HUES48 (cell line): ENCODE measurements around the gene CCNF.

ENCODE experiments used
- H3K27ac ChIP-seq: one replicate; pipeline ENCODE4 v1.7.0; 2013; ENCODE audit warnings: low read depth, low read length, inconsistent platforms
- H3K27me3 ChIP-seq: 2 replicates; pipeline ENCODE4 v1.6.1; 2013; ENCODE audit warnings: mild to moderate bottlenecking, low read length; ENCODE audit not compliant: control insufficient read depth, insufficient read depth
- H3K36me3 ChIP-seq: 2 replicates; pipeline ENCODE4 v1.6.1; 2013; ENCODE audit warnings: low read length; ENCODE audit not compliant: control insufficient read depth, insufficient read depth
- H3K4me1 ChIP-seq: 2 replicates; pipeline ENCODE4 v1.6.1; 2013; ENCODE audit warnings: mild to moderate bottlenecking, low read length; ENCODE audit not compliant: control insufficient read depth, insufficient read depth
- H3K4me3 ChIP-seq: 2 replicates; pipeline ENCODE4 v1.5.1; 2013; ENCODE audit warnings: mild to moderate bottlenecking, low read depth, low read length
- H3K9ac ChIP-seq: 2 replicates; pipeline ENCODE4 v1.6.1; 2013; ENCODE audit warnings: mild to moderate bottlenecking, low read depth, low read length, moderate library complexity
- H3K9me3 ChIP-seq: 2 replicates; pipeline ENCODE4 v1.6.1; 2013; ENCODE audit warnings: low read length; ENCODE audit not compliant: control insufficient read depth, insufficient read depth

The CCNF gene

DNA sequence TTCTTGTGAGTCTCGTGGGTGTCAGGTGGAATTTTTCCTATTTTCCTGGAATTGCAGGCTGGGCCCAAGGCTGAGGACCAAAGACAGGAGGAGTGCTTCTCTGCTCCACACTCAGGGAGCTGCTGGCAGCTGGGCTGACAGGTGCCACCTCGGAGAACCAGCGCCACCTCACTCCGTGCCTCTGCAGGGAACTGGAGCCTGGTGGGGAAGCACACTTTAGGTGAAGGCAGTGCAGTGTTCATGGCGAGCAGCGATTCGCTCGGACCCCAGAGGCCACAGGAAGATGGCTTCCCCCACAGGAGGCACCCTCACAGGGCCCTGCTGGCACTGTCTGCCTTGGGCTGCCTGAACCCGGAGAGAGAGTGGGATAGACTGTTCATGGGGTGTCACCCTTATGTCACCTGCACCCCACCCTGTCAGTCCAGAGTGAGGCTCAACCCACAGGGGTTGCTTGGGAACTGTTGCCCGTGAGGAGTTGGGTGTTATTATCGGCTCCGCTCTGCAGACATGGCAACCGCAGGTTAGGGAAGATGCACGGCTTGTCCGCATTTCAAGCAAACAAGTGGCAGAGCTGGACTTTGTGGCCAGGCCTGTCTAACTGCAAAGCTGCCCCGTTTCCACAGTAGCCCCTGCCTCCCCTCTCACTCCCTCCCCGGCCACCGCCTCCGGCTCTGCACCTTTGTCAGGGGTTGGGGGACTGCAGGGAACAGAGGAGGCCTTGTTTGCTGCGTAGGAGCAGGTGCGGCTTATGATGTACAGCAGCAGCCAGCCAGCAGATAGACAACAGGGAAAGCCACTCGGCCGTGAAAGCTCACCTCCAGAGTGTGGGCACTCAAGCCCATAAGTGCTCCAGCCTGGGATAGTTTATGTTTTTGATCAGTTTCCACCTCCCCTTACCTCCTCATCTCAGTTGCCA, 61.2 kb downstream of the CCNF start:
- Histone ChIP-seq H3K27ac (no peak overlapping the region), H3K4me1 (no peaks in the 10 kb centered on the region), H3K27me3 (no peaks in the 10 kb centered on the region), H3K9ac (no peak overlapping the region), H3K4me3 (no peak overlapping the region), H3K9me3 (no peaks in the 10 kb centered on the region), H3K36me3 (no peaks in the 10 kb centered on the region)

DNA sequence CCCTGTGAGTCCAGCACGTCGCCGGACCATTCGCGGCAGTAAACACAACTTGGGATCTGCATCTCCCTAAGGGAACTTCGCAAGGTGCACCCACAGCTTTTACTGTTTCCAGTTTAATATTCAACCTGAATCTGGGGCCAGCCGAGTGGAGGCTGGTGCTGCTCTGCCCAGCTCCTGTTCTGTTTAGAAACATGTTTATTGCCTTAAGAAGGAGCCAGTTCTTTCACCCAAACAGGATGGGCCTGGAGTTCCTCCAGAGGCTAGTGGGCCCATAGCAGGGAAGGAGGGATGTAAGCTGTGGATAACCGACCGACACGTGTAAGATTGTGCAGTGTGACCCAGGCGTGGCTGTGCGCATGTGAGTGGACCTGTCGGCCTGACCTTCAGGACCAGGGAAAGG, 63.0 kb downstream of the CCNF start:
- Histone ChIP-seq H3K36me3 (peaks cover 14% of the 10 kb centered on the region; the same call in 1 of the 2 replicates), H3K27ac (no peak overlapping the region), H3K9ac (no peak overlapping the region), H3K9me3 (no peaks in the 10 kb centered on the region), H3K4me1 (no peaks in the 10 kb centered on the region), H3K4me3 (no peak overlapping the region), H3K27me3 (no peaks in the 10 kb centered on the region)

DNA sequence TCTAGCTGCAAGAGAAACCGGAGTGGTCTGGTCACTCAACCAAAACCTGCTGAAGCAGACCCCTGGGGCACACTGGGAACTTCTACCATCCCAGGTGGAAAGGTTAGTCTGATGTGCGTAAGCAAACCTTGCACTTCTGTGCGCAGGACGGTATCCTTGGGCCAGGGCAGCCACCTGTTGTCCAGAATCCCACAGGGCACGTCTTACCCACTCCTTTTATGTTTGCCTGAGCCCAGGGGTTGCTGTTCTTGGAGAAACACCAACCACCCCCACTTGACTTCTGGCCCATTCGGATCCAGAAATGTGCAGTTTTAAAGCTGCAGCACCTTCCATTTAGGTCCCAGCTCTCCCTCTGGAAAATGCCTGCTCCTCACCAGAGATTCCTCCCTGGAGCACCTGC, 64.4 kb downstream of the CCNF start:
- no peaks in the 10 kb centered on the region for H3K9me3 ChIP-seq
- H3K4me3 ChIP-seq, result no peak overlapping the region
- no peaks in the 10 kb centered on the region for H3K27me3 ChIP-seq
- H3K9ac ChIP-seq, result no peak overlapping the region
- no peak overlapping the region for H3K27ac ChIP-seq
- H3K4me1 ChIP-seq, result no peaks in the 10 kb centered on the region
- H3K36me3 ChIP-seq, result peaks cover 23% of the 10 kb centered on the region

DNA sequence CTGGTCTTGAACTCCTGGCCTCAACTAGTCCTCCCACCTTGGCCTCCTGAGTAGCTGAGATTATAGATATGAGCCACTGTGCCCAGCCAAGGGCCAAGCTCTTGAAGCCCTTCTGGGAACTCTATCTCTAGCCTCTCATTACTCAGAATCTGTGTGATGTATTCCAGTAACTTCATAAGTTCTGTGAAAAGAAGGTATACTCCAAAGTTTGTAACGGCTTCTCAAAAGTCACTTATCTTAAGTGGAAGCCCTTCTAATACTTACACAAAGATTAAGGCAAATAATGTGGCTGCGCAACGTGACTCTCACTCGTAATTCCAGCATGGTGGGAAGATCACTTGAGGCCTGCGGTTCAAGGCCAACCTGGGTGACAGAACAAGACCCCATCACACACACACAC, 65.4 kb downstream of the CCNF start:
- Histone ChIP-seq H3K27me3 (no peaks in the 10 kb centered on the region), H3K36me3 (peaks cover 29% of the 10 kb centered on the region), H3K4me3 (no peak overlapping the region), H3K4me1 (no peaks in the 10 kb centered on the region), H3K9ac (no peak overlapping the region), H3K27ac (no peak overlapping the region), H3K9me3 (no peaks in the 10 kb centered on the region)

DNA sequence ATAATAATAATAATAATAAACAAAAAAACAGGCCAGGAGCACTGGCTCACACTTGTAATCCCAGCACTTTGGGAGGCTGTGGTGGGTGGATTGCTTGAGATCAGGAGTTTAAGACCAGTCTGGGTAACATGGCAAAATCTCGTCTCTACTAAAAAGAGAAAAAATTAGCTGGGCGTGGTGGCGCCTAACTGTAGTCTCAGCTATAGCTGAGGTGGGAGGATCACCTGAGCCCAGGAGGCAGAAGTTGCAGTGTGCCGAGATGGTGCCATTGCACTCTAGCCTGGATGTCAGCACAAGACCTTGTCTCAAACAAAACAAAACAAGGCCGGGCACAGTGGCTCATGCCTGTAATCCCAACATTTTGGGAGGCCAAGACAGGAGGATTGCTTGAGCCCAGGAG, 65.8 kb downstream of the CCNF start:
- no peaks in the 10 kb centered on the region for H3K4me1 ChIP-seq
- no peaks in the 10 kb centered on the region for H3K9me3 ChIP-seq
- H3K4me3 ChIP-seq, result no peak overlapping the region
- no peak overlapping the region for H3K27ac ChIP-seq
- no peak overlapping the region for H3K9ac ChIP-seq
- H3K27me3 ChIP-seq, result no peaks in the 10 kb centered on the region
- peaks cover 29% of the 10 kb centered on the region for H3K36me3 ChIP-seq

- peaks cover 29% of the 10 kb centered on the region for H3K36me3 ChIP-seq
- H3K4me3 ChIP-seq, result no peak overlapping the region
- no peak overlapping the region for H3K9ac ChIP-seq
- H3K27me3 ChIP-seq, result no peaks in the 10 kb centered on the region
- H3K4me1 ChIP-seq, result 0 out of 2 replicates have a peak, but pooled peaks cover 3% of the 10 kb centered on the region
- no peaks in the 10 kb centered on the region for H3K9me3 ChIP-seq
- H3K27ac ChIP-seq, result no peak overlapping the region
Measured at GRCh38 chr16:2496223-2497115, 67.2 kb downstream of the CCNF start.

- no peak overlapping the region for H3K9ac ChIP-seq
- peaks cover 29% of the 10 kb centered on the region for H3K36me3 ChIP-seq
Measured at GRCh38 chr16:2497116-2497630, 67.9 kb downstream of the CCNF start.

DNA sequence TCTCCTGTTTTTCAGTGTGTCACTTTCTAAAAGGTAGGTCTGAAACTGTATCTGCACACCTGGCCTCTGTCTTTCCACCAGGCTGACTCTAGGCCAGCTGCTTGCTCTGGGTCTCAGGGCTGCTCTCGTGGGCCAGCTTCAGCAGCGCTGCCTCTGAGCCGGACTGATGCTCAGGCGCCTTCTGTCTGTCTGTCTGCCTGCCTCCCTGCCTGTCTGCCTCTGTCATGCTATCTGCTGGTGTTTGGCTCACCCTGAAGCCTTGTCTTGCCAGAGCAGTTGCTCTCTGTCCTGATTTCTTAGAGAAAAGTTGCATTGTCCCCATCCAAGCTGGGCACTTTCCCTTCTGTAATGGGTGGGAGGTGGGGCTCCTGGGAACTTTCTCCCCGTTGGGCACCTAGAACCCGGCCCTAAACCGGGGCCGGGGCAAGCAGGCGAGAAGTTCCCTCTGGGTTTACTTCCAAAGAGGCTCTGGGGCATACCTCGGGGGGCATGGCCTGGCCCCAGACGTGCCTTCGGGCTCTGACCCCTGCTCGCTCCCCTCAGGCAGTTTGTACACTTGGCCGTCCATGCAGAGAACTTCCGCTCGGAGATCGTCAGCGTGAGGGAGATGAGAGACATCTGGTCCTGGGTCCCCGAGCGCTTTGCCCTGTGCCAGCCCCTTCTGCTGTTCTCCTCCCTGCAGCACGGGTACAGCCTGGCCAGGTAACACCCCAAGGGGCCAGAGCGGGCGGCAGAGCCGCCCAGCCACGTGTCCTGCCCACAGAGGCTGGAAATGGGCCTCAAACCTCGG, 68.6 kb downstream of the CCNF start:
- Histone ChIP-seq H3K27me3 (no peaks in the 10 kb centered on the region), H3K9ac (no peak overlapping the region), H3K36me3 (peaks cover 29% of the 10 kb centered on the region), H3K4me1 (peaks cover 8% of the 10 kb centered on the region), H3K9me3 (no peaks in the 10 kb centered on the region), H3K4me3 (no peak overlapping the region), H3K27ac (no peak overlapping the region)

More at GRCh38 chr16:2497116-2497630, 67.9 kb downstream of the CCNF start:
- Histone ChIP-seq H3K4me3 (no peak overlapping the region), H3K9me3 (no peaks in the 10 kb centered on the region), H3K27ac (no peak overlapping the region), H3K27me3 (no peaks in the 10 kb centered on the region), H3K4me1 (peaks cover 8% of the 10 kb centered on the region)

GRCh38 chr16:2498531-2499253, 69.4 kb downstream of the CCNF start:
- Histone ChIP-seq H3K27me3 (no peaks in the 10 kb centered on the region), H3K4me1 (peaks cover 8% of the 10 kb centered on the region), H3K9me3 (no peaks in the 10 kb centered on the region), H3K4me3 (no peak overlapping the region), H3K9ac (no peak overlapping the region), H3K36me3 (peaks cover 29% of the 10 kb centered on the region), H3K27ac (no peak overlapping the region)

- peaks cover 8% of the 10 kb centered on the region for H3K4me1 ChIP-seq
- peaks cover 29% of the 10 kb centered on the region for H3K36me3 ChIP-seq
- no peaks in the 10 kb centered on the region for H3K27me3 ChIP-seq
- H3K9ac ChIP-seq, result no peak overlapping the region
- no peak overlapping the region for H3K4me3 ChIP-seq
- H3K9me3 ChIP-seq, result no peaks in the 10 kb centered on the region
- H3K27ac ChIP-seq, result no peak overlapping the region
Measured at GRCh38 chr16:2499454-2499853, 70.2 kb downstream of the CCNF start.
